HG03521 (cell line): Measurements from ENCODE around the gene TRPV3.
"Not testable (repeated sequence)": the region's sequence is repeated elsewhere in the genome, so short reads cannot be mapped to it uniquely, and the experiment has no call there.

Source experiments
- ATAC-seq: cut with Tn5 transposase; IDR thresholded peaks from one replicate; pipeline ENCODE4 v1.9.1; 2021; ENCODE audit warnings: mild to moderate bottlenecking, moderate library complexity; ENCODE audit not compliant: unreplicated experiment

Gene TRPV3

DNA sequence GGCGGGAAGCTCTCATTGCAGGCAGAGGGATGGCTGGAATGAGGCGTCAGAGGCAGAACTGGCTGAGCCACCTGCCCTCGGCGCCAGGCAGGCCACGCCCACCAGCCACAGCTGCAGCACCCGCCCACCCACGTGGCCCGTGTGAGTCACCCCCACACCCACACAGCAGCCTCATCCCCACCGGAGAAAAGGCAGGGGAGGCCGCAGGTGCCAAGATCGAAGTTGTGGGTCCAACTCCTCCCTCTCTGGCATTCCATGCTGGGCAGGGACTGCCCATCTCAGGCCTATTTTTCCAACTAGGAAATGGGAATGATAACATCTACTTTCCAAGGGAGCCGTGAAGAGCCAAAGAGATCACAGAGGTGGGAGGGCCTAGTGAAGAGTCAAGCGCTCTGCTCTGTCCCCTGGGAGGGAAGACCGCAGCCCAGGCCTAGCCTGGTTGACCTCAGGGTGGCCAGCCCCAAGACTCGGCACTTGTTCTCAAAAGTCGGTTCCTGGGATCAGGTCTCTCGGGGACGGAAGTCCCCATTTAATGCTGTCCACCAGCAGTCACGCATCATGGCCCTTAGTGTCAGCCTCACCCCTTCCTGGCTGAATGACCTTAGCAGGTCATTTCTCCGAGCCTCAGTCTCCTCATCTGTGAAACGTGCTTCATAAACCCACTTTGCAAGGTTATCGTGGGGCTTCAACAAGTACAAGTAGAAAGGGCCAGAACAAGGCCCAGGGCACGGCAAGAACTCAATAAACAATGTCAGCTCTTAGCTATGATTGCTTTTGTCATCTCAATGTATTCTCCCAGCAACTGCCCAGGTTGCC lies at the start of gene TRPV3:
TRPV3 (minus strand) TSS at position 45 of the 816 bp plus-strand sequence. CDS start 2,962 bp downstream, outside the sequence.
- peak; percentile 42 for ATAC-seq

DNA sequence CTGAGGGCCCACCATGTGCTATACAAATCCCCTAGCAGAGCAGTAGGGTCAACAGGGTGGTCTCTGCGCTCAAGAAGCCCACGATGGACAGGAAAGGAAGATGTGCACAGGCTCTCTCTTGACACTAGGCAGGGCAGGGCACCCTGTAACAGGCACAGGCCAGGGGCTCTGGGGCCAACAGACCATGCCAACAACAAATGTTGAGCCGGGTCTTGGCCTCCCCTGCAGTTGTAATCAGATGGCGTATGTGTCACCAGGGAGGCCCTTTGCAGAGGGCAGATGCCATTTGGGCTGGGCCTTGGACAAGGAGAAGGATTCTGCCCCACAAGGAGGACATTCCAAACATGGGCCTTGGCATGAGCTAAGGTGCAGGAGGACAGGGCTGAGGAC lies 46.3 kb upstream of the TRPV3 start:
- ATAC-seq, result no peak

DNA sequence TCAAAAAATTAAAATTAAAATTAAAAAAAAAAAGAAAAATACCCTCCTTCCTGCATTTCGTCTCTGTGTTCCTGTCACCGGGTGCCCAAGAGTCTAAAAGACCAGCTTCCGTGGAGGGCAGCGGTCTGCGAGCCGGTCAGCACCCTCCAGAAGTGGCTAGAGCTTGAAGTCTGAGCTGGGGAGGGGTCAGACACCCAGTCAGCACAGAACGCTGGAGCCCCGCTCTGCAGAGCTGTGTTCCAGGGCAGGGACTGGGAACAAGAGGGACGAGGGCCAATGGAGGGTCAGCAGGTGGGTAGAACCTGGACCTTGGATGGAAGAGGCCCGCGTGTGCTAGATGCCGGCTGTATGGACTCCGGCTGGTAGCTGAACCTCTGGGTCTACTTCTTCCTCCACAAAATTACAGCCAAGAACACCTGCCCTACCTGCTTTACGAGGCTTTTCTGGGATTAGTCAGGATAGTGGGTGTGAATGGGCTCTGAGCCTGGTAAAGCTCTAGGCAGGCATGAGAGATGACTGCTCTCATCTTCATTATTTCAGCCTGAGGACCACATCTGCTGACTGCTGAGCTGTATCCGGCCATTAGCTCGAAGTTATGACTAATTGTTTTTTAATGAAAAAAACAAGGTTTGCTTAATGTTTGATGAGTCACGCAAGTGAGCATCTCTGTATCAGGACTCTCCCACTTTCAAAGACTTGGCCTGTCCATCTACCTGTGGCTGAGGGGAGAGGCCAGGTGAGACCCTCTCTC lies 45.7 kb upstream of the TRPV3 start:
- no peak for ATAC-seq

DNA sequence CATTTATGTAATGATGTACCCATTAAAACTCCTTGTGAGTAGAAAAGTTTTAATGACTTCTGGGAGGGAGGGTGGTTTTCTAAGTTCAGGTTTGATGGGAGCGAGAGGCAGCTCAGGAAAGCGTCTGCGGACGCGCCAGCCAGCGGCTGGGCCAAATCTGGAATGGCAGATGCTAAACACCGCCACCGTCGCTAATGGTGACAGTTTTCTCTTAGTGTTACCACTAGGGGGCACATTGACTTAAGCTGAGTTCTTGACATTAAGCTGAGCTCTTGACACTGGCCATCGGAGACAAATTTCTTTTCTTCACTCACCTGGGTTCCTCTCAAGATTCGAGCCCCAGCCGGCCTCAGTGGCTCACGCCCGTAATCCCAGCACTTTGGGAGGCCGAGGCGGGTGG lies 44.9 kb upstream of the TRPV3 start:
- ATAC-seq, result no peak

DNA sequence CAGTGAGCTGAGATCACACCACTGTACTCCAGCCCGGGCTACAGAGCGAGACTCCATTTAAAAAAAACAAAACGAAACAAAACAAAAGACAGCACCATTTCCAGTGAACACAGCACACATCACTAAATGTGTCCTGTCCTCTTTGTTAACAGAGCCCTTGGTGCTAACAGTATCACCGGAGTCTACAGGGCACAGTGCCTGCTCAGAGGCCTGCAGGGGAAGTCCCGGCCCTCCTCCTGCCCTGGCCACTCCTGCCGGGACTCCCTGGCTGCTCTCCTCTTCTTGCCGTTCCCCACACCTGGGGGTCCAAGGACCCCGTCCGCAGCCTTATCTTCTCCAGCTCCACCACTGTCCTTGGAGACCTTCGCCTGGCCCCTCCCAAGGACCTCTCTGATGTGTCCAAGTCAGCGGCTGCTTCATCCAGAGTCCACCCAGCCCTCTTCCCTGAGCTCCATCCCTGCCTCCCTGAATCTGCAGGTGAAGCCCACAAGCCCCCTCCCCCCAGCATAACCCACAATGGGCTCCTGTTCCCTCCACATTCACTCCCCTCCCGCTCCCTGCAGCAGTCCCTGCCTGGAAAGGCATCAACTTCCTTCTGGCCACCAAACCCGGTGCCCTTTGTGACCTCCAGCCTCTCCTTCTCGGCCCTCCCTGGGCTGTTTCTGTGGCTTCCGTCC lies 43.1 kb upstream of the TRPV3 start:
- no peak for ATAC-seq

DNA sequence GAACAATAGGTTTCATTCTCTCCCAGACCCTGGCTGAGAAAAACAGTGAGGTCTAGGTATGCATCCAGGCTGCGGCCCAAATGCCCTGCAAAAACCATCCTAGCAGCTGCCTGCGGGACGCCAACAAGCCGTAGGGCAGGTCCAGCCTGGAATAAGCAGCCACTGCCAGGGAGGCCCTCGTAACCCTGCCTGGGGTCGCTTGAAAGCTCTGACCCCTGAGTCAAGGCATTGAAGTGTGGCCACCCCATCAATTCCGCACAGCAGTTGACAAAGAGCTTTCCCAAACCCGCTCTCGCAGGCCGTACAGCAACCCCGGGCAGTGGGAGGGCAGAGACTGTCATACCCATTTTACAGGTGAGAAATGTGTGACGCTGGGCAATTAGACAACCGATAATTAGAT lies 40.5 kb upstream of the TRPV3 start:
- no peak for ATAC-seq

DNA sequence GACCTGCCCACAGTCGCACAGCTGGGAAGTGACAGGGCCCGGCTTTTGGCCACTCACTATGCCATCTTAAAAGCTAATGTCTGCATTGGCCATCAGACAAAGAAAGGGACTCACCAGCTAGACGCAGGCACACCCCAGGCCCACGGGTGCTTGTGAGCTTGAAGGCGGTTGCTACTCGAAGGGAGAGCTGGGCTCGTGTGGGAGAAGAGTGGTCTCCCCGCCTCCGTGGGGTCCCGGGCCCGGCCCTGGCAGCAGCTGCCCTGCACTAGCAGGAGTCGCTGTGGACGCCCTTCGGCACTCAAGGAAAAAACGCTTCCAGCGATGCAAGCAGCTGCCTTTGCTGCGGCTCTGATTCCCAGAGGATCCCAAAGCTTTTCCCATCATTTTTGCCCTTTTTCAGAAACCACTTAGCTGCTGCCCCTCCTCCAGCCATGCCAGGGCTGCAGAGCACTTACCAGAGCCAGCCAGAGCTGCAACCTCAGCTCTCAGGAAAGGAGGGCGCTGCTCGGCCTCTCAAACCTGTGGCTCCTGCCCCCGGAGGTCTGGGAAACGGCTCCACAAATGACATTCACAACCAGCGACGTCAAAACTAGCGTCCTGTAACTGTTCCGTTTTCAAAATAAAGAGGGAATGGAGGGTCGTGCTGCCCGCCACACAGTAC lies 39.3 kb upstream of the TRPV3 start:
- no peak for ATAC-seq

DNA sequence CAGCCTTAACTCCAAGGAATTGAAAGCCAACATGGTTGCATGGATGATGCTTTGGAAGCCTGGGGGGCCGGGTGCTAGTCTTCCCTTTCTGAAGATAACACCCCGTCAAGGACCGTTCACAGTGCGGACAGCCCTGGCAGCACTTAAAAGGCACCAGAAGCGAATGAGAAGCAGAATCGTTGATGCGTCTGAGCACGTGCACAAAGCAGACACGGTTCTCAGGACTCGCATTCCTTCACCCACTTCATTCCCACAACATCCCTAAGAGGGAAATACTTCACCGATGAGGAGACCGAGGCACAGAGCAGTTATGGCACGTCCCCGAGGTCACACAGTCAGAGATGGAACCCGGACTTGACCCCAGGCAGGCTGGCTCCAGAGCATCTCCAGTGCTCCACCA lies 37.4 kb upstream of the TRPV3 start:
- ATAC-seq, result no peak

DNA sequence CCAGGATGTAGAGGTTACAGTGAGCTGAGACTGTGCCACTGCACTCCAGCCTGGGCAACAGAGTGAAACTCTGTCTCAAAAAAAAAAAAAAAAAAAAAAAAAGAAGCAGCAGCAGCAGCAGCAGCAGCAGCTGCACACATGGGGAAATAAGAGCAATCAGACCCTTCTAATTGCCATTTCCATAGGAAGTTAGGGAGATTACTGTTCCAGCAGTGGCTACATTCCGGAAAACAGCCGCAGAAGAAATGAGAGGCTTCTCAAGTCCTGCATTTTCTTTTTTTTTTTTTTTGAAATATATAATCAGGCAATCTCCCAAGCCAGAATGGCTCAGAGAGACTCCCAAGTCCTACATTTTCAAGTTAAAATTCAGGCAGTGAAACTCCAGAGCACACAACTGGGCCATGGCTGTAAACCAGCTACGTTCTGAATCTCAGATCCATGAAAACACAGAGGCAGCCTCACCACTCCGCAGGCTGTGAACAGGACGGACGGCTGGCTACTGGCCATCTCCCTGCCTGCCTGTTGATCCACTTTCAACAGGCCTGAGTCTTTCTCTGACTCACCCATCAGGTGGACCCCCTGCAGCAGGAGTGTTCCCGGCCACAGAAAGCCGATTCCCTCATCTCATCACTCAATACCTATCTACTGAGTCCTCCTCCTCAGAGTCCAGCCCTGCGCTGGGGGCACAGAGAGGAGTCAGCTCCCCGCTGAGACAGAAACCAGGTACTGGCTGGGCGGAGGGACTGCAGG lies 36.6 kb upstream of the TRPV3 start:
- no peak for ATAC-seq

DNA sequence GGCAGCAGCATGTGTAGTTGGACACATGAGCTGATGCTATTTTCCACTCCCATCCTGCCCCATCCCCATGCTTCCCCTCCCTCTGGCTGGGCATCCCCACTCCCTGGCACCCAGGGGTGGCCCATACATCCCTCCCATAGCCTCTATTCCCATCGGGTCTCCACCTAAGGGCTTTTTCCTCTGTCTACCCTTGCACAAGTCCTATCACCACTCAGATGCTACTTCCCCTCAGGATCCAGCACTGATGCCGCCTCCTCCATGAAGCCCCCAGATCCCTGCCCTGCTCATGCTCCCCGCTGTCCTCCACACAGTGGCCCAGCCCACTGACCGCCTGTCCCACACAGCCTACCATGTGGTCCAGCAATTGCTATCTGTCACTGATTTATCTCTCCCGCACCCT lies 35.8 kb upstream of the TRPV3 start:
- ATAC-seq, result no peak

DNA sequence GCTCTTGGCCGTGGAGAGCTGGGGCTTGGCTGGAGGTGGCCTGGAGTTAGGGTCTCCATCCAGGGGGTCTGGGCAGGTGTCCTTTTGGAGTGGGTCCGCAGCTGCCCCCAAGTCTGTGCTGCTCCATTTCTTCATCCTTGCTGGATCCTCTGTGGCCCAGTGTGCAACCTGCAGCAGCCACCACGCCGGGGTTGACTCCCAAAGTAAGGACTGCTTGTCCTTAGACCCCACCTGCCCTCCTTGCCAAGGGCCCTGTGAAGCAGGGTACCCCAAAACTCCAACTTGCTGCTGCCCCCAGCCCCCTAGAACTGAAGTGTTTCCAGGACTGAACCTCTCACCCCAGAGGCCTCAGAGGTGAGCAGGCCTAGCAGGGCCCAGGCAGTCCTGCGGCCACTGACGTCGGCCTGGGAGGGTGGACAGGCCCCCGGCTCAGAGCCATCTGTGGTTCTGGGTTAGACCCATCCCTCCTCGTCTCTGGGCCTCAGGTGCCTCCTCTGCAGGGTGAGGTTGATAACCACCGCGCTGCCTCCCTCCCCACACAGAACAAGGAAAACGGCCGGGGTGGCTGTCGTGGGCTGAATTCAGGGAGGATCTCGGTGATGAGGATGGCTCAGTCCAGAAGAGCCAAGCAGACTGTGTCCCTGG lies 34.7 kb upstream of the TRPV3 start:
- ATAC-seq, result no peak

DNA sequence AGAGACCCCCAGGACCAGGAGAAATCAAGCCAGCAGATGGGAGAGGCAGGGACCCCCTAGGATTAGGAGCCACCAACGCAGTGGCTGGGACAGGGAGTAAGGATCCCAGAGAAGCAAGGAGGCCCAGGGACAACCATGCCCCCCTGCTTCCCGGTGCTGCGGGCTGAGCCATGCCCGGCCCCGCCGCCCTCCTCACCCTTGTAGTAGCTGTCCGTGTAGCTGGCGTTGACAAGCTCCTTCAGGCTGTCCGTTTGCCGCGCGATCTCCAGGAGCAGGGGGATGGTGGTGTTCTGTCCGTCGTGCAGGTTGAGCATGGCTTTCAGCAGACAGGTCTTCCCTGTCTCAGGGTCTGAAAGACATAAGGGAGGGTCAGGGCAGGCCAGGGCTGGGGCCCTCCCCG lies 33.2 kb upstream of the TRPV3 start:
- ATAC-seq, result no peak

DNA sequence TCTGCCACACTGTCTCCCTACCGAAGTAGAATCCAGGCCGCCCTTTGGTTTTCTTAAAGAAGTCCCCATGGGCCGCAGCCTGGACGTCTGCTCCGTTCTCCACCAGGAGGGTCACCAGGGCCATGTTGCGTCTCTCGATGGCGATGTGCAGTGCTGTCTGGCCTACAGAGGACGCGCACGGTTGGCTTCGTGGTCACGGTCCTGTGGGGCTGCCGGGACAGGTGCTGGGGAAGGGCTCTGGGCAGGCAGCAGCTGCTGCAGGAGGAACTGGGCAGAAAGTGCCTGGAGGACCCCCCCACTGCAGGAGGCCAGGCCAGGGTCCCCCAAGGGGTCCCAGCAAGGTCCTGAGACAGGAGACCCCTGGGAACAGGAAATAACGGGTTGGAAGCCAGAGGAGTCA lies 32.6 kb upstream of the TRPV3 start:
- ATAC-seq, result no peak

DNA sequence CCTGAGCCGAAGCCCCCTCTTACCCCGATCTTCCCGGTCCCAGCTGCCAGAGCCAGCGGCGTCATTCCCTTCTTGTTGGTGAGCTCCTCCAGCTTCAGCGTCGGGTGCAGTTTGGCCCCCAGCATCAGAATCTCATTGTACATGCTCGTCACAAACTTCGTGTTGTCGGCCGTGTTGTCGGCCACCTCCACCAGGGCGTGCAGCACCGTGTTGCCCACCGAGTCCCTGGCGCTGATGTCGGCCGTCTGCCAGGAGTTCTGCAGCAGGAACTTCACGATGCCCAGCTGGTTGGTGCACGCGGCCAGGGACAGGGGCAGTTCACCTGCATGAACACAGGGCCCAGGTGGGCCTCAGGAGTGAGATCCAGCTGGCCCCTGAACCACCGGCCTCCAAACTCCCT lies 32.2 kb upstream of the TRPV3 start:
- no peak for ATAC-seq

DNA sequence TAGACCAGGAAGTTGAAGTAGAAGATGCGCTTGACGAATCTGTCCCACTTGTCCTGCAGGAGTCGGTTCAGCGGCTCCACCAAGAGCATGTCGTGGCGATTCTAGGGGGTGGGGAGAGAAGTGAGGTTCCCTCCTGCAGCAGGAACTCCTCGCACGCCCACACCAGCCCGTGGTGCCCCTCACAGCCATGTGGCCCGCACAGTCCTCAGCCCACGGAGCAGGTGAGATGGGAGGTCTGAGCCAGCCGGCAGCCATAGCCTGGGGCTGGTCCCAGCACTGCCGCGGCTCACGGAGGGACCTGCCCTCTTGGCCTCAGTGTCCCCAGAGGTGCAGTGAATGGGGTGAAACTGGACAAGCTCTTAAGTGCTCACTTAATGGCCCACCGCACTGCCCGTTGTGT lies 28.2 kb upstream of the TRPV3 start:
- ATAC-seq, result no peak

DNA sequence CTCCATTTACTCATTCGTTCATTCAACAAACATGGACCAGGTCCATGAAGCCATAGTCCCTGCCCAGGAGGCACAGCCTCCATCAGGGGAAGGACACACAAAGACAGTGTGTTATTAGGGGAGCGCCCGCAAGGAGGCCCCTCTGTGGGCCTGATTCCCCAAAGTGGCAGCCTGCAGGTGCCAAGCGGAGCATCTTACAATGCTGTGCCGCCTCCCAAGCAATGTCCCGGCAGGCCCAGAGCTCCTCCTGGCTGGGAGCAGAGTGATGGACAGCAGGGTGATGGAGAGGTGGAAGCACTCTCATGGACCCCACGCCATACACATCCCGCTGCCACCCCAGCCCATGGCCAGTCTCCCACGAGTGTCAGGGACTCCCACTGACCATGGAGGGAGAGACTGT lies 25.8 kb upstream of the TRPV3 start:
- no peak for ATAC-seq

DNA sequence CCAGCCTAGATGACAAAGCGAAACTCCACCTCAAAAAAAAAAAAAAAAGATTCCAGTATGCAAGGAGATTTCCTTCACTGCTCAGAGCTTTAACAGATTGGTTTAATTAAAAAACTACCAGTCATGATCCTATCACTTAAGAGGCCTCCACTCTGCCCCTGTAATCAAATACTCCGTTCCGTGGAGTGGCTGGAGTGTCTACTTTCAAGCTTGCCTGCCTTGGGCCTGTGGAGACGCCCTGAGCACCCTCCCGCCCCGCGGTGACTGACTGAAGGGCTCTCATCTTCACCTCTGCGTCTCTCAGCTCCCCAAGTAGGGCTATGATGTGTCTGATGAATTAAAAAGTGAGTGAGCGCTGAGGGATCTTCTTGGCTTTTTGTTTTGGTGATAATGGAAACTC lies 25.3 kb upstream of the TRPV3 start:
- no peak for ATAC-seq

DNA sequence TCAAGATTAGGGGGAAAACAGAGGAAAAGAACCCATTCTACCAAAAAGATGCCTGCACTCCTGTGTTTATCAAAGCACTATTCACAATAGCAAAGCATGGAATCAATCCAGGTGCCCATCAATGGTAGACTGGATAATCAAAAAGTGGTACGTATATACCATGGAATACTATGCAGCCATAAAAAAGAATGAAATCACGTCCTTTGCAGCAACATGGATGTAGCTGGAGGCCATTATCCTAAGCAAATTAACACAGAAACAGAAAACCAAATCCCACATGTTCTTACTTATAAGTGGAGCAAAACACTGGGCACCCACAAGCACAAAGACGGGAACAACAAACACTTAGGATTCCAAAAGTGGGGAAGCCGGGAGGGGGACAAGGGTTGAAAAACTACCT lies 21.1 kb upstream of the TRPV3 start:
- ATAC-seq, result not testable (repeated sequence)

DNA sequence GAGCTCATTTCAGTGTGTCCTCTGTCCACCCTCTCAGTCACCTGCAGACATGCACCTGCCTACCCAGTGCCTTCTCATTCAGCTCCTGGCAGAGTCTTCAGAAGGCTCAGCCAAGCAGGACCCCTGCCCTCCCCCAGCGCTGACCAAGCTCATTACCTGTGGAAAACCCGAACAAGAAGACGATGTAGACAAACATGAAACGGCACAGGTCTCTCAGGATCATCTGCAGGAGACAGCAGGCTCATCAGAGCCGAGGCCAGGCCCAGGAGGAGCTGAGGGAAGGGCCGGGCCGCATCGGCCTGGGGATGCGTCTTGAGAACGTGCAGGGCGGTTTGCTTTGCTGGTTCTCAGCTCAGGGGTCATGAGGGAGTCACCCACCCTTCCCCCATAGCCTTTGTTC lies 19.4 kb upstream of the TRPV3 start:
- no peak for ATAC-seq

DNA sequence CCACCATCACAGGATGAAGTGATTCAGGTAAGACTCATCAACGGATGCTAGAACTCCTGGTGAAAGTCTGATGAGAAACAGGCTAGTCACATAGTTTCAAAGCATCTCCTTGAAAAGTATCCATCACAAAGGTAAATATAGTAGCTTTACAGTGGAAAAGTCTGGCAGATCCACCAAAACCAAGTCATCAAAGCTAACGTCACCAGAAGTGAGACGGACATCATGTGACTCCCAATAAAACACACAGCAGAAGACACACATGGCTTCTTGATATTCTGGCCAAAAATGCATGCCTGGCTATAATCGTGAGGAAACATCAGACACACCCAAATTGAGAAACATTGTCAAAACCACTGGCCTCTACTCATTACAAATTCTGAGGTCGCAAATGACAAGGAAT lies 17.9 kb upstream of the TRPV3 start:
- ATAC-seq, result no peak
